SK-N-SH treated with all-trans-retinoic acid at 6 μM for 48 hours (cell line): Measurements from ENCODE around the gene SLC2A13.

Experiments used
- ARNTL ChIP-seq: fragments of 450-650 bp; formaldehyde crosslinking; IDR thresholded peaks from 2 replicates; pipeline ENCODE4 v1.5.0; 2020; ENCODE audit warnings: low read depth, mild to moderate bottlenecking, moderate library complexity, borderline replicate concordance
- BACH2 ChIP-seq: fragments of 250-450 bp; sonication (Bioruptor Pico); IDR thresholded peaks from 2 replicates; pipeline ENCODE4 v1.9.0; 2021; ENCODE audit warnings: mild to moderate bottlenecking, borderline replicate concordance
- GLIS3 ChIP-seq: fragments of 250-450 bp; sonication (Bioruptor Pico); IDR thresholded peaks from 2 replicates; pipeline ENCODE4 v1.5.0; 2020; ENCODE audit warnings: mild to moderate bottlenecking, moderate library complexity
- ISL1 ChIP-seq: fragments of 250-450 bp; sonication (Bioruptor Pico); IDR thresholded peaks from 2 replicates; pipeline ENCODE4 v2.1.2; 2022; ENCODE audit warnings: mild to moderate bottlenecking, moderate library complexity
- OSR1 ChIP-seq: fragments of 250-450 bp; sonication (Bioruptor Pico); IDR thresholded peaks from 2 replicates; pipeline ENCODE4 v1.8.0; 2022; ENCODE audit warnings: moderate library complexity, mild to moderate bottlenecking, inconsistent platforms
- TCF4 ChIP-seq: fragments of 250-450 bp; sonication (Bioruptor Pico); IDR thresholded peaks from 2 replicates; pipeline ENCODE4 v1.8.0; 2021; ENCODE audit warnings: mild to moderate bottlenecking, moderate library complexity, borderline replicate concordance
- TOX ChIP-seq: fragments of 250-450 bp; sonication (Bioruptor Pico); IDR thresholded peaks from 2 replicates; pipeline ENCODE4 v1.8.0; 2021; ENCODE audit warnings: mild to moderate bottlenecking, moderate library complexity, borderline replicate concordance
- ZFP3 ChIP-seq: fragments of 250-450 bp; sonication (Bioruptor Pico); IDR thresholded peaks from 2 replicates; pipeline ENCODE4 v1.5.0; 2020; ENCODE audit warnings: mild to moderate bottlenecking, moderate library complexity
- ZFP30 ChIP-seq: fragments of 450-650 bp; formaldehyde crosslinking; IDR thresholded peaks from 2 replicates; pipeline ENCODE4 v1.5.0; 2022; ENCODE audit warnings: mild to moderate bottlenecking, moderate library complexity
- ZNF565 ChIP-seq: fragments of 450-650 bp; formaldehyde crosslinking; conservative IDR thresholded peaks from 2 replicates; pipeline ENCODE4 v1.5.0; 2020; ENCODE audit warnings: low read depth, mild to moderate bottlenecking, moderate library complexity
- TF ChIP-seq, protein P1 (sequence below): fragments of 250-450 bp; sonication (Bioruptor Pico); IDR thresholded peaks from 2 replicates; pipeline ENCODE4 v1.8.0; 2020; ENCODE audit warnings: mild to moderate bottlenecking, moderate library complexity, borderline replicate concordance
- TF ChIP-seq, protein P2 (sequence below): fragments of 250-450 bp; sonication (Bioruptor Pico); IDR thresholded peaks from 2 replicates; pipeline ENCODE4 v1.5.0; 2020; ENCODE audit warnings: mild to moderate bottlenecking, moderate library complexity

DNA sequence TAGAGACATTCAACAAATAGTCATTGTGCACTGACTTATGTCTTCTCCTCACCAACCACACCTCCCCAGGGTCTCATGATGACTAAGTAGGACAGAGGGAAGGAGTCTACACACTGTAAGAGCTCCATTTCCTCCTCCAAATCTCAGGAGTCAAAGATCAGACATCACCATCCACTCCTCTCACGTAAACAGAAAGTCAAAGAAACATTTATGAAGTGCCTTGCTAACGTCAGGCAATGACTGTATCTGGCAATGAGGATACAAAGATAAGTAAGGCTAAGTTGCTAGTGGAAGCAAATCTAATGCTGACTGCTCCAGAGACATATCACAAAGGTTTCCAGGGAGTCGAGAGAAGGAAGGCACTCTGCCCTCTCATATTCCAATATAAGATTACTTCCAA, 88.9 kb downstream of the SLC2A13 start:
- TF ChIP-seq GLIS3 (no peak), ZFP3 (CRISPR knock-in tag) (no peak), BACH2 (CRISPR knock-in tag) (no peak), OSR1 (no peak), ZFP30 (no peak), TOX (CRISPR knock-in tag) (no peak), ZNF565 (CRISPR knock-in tag) (no peak), ARNTL (no peak), TCF4 (CRISPR knock-in tag) (no peak), ISL1 (CRISPR knock-in tag) (no peak)
- TF ChIP-seq, protein P1, sequence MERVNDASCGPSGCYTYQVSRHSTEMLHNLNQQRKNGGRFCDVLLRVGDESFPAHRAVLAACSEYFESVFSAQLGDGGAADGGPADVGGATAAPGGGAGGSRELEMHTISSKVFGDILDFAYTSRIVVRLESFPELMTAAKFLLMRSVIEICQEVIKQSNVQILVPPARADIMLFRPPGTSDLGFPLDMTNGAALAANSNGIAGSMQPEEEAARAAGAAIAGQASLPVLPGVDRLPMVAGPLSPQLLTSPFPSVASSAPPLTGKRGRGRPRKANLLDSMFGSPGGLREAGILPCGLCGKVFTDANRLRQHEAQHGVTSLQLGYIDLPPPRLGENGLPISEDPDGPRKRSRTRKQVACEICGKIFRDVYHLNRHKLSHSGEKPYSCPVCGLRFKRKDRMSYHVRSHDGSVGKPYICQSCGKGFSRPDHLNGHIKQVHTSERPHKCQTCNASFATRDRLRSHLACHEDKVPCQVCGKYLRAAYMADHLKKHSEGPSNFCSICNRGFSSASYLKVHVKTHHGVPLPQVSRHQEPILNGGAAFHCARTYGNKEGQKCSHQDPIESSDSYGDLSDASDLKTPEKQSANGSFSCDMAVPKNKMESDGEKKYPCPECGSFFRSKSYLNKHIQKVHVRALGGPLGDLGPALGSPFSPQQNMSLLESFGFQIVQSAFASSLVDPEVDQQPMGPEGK (CRISPR knock-in tag) = no peak
- TF ChIP-seq, protein P2, sequence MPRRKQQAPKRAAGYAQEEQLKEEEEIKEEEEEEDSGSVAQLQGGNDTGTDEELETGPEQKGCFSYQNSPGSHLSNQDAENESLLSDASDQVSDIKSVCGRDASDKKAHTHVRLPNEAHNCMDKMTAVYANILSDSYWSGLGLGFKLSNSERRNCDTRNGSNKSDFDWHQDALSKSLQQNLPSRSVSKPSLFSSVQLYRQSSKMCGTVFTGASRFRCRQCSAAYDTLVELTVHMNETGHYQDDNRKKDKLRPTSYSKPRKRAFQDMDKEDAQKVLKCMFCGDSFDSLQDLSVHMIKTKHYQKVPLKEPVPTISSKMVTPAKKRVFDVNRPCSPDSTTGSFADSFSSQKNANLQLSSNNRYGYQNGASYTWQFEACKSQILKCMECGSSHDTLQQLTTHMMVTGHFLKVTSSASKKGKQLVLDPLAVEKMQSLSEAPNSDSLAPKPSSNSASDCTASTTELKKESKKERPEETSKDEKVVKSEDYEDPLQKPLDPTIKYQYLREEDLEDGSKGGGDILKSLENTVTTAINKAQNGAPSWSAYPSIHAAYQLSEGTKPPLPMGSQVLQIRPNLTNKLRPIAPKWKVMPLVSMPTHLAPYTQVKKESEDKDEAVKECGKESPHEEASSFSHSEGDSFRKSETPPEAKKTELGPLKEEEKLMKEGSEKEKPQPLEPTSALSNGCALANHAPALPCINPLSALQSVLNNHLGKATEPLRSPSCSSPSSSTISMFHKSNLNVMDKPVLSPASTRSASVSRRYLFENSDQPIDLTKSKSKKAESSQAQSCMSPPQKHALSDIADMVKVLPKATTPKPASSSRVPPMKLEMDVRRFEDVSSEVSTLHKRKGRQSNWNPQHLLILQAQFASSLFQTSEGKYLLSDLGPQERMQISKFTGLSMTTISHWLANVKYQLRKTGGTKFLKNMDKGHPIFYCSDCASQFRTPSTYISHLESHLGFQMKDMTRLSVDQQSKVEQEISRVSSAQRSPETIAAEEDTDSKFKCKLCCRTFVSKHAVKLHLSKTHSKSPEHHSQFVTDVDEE (CRISPR knock-in tag) = no peak
